Osteoblast (primary cell): ENCODE data around the gene ABCG8. TPM values are rescaled to one million over a fixed set of nuclear protein-coding genes. Genes with fewer than 3 reads are reported as not detected.

ENCODE experiments used
- DNase-seq: peaks from one replicate; pipeline ENCODE4 v3.0.0; 2011; ENCODE audit warnings: low spot score, mixed read lengths; ENCODE audit not compliant: insufficient read length; ENCODE audit errors: missing footprints
- H2AFZ ChIP-seq: 2 replicates; pipeline ENCODE4 v1.6.0; 2011; ENCODE audit warnings: mild to moderate bottlenecking, low read length
- H3K27ac ChIP-seq: 2 replicates; pipeline ENCODE4 v1.5.1; 2011; ENCODE audit warnings: mild to moderate bottlenecking, low read depth, low read length, moderate library complexity
- H3K27me3 ChIP-seq: 2 replicates; pipeline ENCODE4 v1.6.0; 2012; ENCODE audit warnings: mild to moderate bottlenecking, control low read depth, inconsistent platforms, low read length, moderate library complexity; ENCODE audit not compliant: insufficient read depth
- H3K36me3 ChIP-seq: 2 replicates; pipeline ENCODE4 v1.5.1; 2011; ENCODE audit warnings: mild to moderate bottlenecking, low read length, control low read depth, moderate library complexity; ENCODE audit not compliant: insufficient read depth
- H3K4me1 ChIP-seq: 2 replicates; pipeline ENCODE4 v1.5.1; 2011; ENCODE audit warnings: mild to moderate bottlenecking, low read length, control low read depth, moderate library complexity; ENCODE audit not compliant: insufficient read depth
- H3K4me2 ChIP-seq: 2 replicates; pipeline ENCODE4 v1.6.0; 2011; ENCODE audit warnings: mild to moderate bottlenecking, low read length; ENCODE audit not compliant: insufficient read depth
- H3K4me3 ChIP-seq: fragments of 200-600 bp; sonication (generic); 3 replicates; pipeline ENCODE4 v1.5.1; 2012; ENCODE audit warnings: mild to moderate bottlenecking, low read length, inconsistent platforms; ENCODE audit not compliant: insufficient read depth
- H3K79me2 ChIP-seq: 2 replicates; pipeline ENCODE4 v1.6.0; 2012; ENCODE audit warnings: mild to moderate bottlenecking, low read length, control low read depth, inconsistent platforms; ENCODE audit not compliant: insufficient read depth
- H3K9me3 ChIP-seq: 2 replicates; pipeline ENCODE4 v1.5.1; 2011; ENCODE audit warnings: low read depth, low read length, control low read depth
- H4K20me1 ChIP-seq: 2 replicates; pipeline ENCODE4 v1.6.0; 2012; ENCODE audit warnings: mild to moderate bottlenecking, low read length, control low read depth; ENCODE audit not compliant: insufficient read depth
- total RNA-seq: library from RNA; depleted of rRNA; stranded (reverse); fragments of >200 nt; gene quantifications from 2 replicates; pipeline ENCODE4 v1.2.3, GENCODE V29; 2012
- TF ChIP-seq, protein P1 (sequence below): IDR thresholded peaks from 2 replicates; pipeline ENCODE4 v1.5.1; 2011; ENCODE audit warnings: mild to moderate bottlenecking, low read depth, low read length, moderate library complexity; ENCODE audit errors: extremely low read depth

The ABCG8 gene
- total RNA-seq, 1 donor: not detected

DNA sequence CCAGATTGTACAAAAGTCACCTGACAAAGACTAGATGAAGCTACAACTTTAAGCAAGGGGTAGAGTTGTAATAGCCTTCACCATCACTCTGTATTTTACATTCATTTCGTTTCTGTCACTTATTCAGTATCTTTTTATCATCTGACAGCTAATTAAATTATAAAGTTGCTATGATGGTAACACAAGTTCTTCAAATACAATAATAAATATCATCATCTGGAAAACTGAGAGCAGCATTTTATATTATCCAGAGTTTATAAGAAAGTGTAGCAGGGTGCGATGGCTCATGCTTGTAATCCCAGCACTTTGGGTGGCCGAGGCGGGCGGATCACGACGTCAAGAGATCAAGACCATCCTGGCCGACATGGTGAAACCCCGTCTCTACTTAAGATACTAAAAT, 43.8 kb upstream of the ABCG8 start:
- no peak overlapping the region for H3K27ac ChIP-seq
- H3K79me2 ChIP-seq: no peaks in the 10 kb centered on the region
- H3K9me3 ChIP-seq: no peaks in the 10 kb centered on the region
- no peak overlapping the region for H3K4me2 ChIP-seq
- H4K20me1 ChIP-seq: no peaks in the 10 kb centered on the region
- DNase-seq: no peak
- H3K27me3 ChIP-seq: no peaks in the 10 kb centered on the region
- no peaks in the 10 kb centered on the region for H3K4me1 ChIP-seq
- H2AFZ ChIP-seq: no peak overlapping the region
- TF ChIP-seq, protein P1, sequence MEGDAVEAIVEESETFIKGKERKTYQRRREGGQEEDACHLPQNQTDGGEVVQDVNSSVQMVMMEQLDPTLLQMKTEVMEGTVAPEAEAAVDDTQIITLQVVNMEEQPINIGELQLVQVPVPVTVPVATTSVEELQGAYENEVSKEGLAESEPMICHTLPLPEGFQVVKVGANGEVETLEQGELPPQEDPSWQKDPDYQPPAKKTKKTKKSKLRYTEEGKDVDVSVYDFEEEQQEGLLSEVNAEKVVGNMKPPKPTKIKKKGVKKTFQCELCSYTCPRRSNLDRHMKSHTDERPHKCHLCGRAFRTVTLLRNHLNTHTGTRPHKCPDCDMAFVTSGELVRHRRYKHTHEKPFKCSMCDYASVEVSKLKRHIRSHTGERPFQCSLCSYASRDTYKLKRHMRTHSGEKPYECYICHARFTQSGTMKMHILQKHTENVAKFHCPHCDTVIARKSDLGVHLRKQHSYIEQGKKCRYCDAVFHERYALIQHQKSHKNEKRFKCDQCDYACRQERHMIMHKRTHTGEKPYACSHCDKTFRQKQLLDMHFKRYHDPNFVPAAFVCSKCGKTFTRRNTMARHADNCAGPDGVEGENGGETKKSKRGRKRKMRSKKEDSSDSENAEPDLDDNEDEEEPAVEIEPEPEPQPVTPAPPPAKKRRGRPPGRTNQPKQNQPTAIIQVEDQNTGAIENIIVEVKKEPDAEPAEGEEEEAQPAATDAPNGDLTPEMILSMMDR: no peak
- peaks cover 14% of the 10 kb centered on the region for H3K36me3 ChIP-seq
- no peak overlapping the region for H3K4me3 ChIP-seq

DNA sequence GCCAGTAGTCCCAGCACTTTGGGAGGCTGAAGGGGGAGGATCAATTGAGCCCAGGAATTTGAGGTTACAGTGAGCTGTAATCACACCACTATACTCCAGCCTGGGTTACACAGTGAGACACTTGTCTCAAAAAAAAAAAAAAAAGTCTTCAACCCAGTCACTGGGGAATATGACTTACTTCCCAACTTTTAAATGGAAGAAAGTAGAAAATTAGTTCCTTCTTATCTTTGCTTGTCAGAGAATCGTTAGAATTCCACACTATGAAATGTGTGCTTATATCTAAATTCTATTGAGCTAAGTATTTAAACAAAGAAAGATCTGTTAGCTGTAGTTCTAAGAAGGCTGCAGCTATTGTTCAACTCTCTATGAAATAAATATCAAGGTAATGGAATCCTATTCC, 42.6 kb upstream of the ABCG8 start:
- peaks cover 14% of the 10 kb centered on the region for H3K36me3 ChIP-seq
- H3K9me3 ChIP-seq: no peaks in the 10 kb centered on the region
- H3K79me2 ChIP-seq: no peaks in the 10 kb centered on the region
- no peak overlapping the region for H3K4me2 ChIP-seq
- H3K4me3 ChIP-seq: no peak overlapping the region
- no peaks in the 10 kb centered on the region for H3K27me3 ChIP-seq
- no peak overlapping the region for H3K27ac ChIP-seq
- H3K4me1 ChIP-seq: no peaks in the 10 kb centered on the region
- no peaks in the 10 kb centered on the region for H4K20me1 ChIP-seq
- TF ChIP-seq, protein P1: no peak
- H2AFZ ChIP-seq: no peak overlapping the region
- DNase-seq: no peak

DNA sequence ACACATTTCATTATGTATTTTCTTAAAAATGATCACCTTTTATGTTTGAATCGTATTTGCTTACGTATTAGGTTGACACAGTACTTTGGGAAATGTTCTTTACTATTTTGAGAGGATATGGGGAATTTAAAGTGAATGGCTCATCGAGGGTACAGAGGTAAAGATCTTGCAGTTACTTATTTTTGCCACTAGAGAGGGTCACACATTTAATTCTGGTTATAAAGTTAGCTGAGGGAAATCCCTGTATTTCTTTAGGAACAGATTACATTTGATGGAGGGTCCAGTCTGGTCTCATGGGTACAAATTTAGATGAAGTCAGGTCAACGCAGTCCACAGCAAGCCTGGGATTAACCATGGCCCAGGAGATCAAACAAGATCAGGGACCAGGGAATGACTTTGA, 40.5 kb upstream of the ABCG8 start:
- no peak overlapping the region for H3K4me3 ChIP-seq
- H2AFZ ChIP-seq: no peak overlapping the region
- H3K27ac ChIP-seq: no peak overlapping the region
- peak; percentile 41 for DNase-seq
- no peaks in the 10 kb centered on the region for H3K9me3 ChIP-seq
- peaks cover 9% of the 10 kb centered on the region for H3K36me3 ChIP-seq
- H3K4me2 ChIP-seq: no peak overlapping the region
- H3K4me1 ChIP-seq: no peaks in the 10 kb centered on the region
- no peaks in the 10 kb centered on the region for H3K79me2 ChIP-seq
- TF ChIP-seq, protein P1: peak; percentile 44
- H4K20me1 ChIP-seq: no peaks in the 10 kb centered on the region
- no peaks in the 10 kb centered on the region for H3K27me3 ChIP-seq

DNA sequence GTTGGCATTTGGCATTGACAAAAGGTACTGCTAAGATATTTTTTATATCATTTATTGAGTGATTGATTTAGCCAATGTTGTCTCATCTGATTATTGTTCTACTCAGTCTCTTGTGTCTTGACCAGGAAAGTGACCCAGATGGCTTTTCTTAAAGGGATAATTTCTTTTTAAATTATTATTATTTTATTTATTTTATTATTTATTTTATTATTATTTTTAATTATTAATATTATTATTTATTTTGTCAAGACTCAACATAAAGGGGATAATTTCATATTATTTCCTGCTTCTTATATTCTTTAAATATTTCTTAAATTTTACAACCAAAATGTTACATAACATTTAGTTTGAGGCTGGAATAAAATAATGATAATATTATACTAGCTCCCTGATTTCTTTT, 37.9 kb upstream of the ABCG8 start:
- no peaks in the 10 kb centered on the region for H3K9me3 ChIP-seq
- no peaks in the 10 kb centered on the region for H3K79me2 ChIP-seq
- no peaks in the 10 kb centered on the region for H3K4me1 ChIP-seq
- peaks cover 9% of the 10 kb centered on the region for H3K36me3 ChIP-seq
- H3K4me3 ChIP-seq: no peak overlapping the region
- DNase-seq: no peak
- no peak overlapping the region for H3K27ac ChIP-seq
- no peaks in the 10 kb centered on the region for H3K27me3 ChIP-seq
- no peaks in the 10 kb centered on the region for H4K20me1 ChIP-seq
- TF ChIP-seq, protein P1: no peak
- H3K4me2 ChIP-seq: no peak overlapping the region
- H2AFZ ChIP-seq: no peak overlapping the region
